Sigmoid colon (tissue), 4 donors: Measurements from ENCODE around the gene STPG1.

Experiments
- CTCF ChIP-seq, 4 experiments: fragments of 450-650 bp in 3 of 4; fragments of 200-600 bp in 1 of 4; IDR thresholded peaks; one replicate each; pipeline ENCODE4 v1.5.1; 2016 to 2019; ENCODE audit warnings: antibody characterized with exemption in 4 of 4, mild to moderate bottlenecking in 3 of 4, moderate library complexity in 2 of 4
- EP300 ChIP-seq, 4 donors: sonication (generic); formaldehyde crosslinking; IDR thresholded peaks; one replicate each; pipeline ENCODE4 v1.6.1; 2017; ENCODE audit warnings: antibody characterized with exemption in 4 of 4

GRCh38 chr1:24380508-24380907 lies 33.1 kb downstream of the STPG1 start:
- no peak for TF ChIP-seq CTCF (IDR thresholded peaks at IDR 0.05)
- TF ChIP-seq EP300 (IDR thresholded peaks at IDR 0.05) = no peak
